K562 (cell line): ENCODE measurements around the gene CD37. TPM values are rescaled to one million over a fixed set of nuclear protein-coding genes. Genes with fewer than 3 reads are reported as not detected.
A peak's percentile ranks its signal among the peaks of the same experiment; 100 is the strongest.

Source experiments
- CEBPB ChIP-seq: fragments of 450-650 bp; IDR thresholded peaks from 2 replicates; pipeline ENCODE4 v1.6.1; 2016; ENCODE audit warnings: missing genetic modification characterization, missing compliant biosample characterization
- ELF4 ChIP-seq: fragments of 450-650 bp; formaldehyde crosslinking; IDR thresholded peaks from 2 replicates; pipeline ENCODE4 v1.4.0; 2022; ENCODE audit warnings: missing genetic modification characterization
- FUS ChIP-seq: fragments of 200-400 bp; formaldehyde crosslinking; optimal IDR thresholded peaks from 2 replicates; pipeline ENCODE3; 2017; ENCODE audit warnings: low read depth, low read length
- LARP7 ChIP-seq: fragments of 450-650 bp; IDR thresholded peaks from 2 replicates; pipeline ENCODE4 v1.6.1; 2016
- POLR3G ChIP-seq: IDR thresholded peaks from 2 replicates; pipeline ENCODE4 v1.6.1; 2011; ENCODE audit not compliant: insufficient read length, insufficient replicate concordance; ENCODE audit errors: extremely low read depth
- ZKSCAN1 ChIP-seq: fragments of 150-350 bp; IDR thresholded peaks from 2 replicates; pipeline ENCODE4 v1.6.1; 2016; ENCODE audit warnings: low read depth, low read length
- ZNF780A ChIP-seq: fragments of 250-450 bp; sonication (Bioruptor Pico); IDR thresholded peaks from 2 replicates; pipeline ENCODE4 v1.5.0; 2021; ENCODE audit warnings: mild to moderate bottlenecking
- polyA plus RNA-seq, 8 experiments: library from polyadenylated mRNA; depleted of rRNA in 4 of 8; stranded (reverse) in 5 of 8; unstranded in 3 of 8; fragments of >200 nt; fragmentation: Nextera tagmentation in 2 of 8; fragmentation: Illumina TruSeq in 1 of 8; extraction: Ambion mirVana in 2 of 8; extraction: Trizol in 1 of 8; gene quantifications; 2 replicates each; pipeline versions ENCODE4 v1.2.1 to v1.2.3, GENCODE V29; 2011 to 2014; ENCODE audit warnings: inconsistent platforms in 1 of 8, missing spikeins in 1 of 8
- total RNA-seq, 7 experiments: library from RNA; depleted of rRNA in 6 of 7; stranded (reverse); fragments of >200 nt in 6 of 7; fragmentation: Illumina TruSeq in 2 of 7; extraction: Trizol in 2 of 7; gene quantifications; 2 replicates each; pipeline versions ENCODE4 v1.2.1 to v1.2.3, GENCODE V29; 2011 to 2021; ENCODE audit warnings: low replicate concordance in 1 of 7
- TF ChIP-seq, protein P1 (sequence below): fragments of 200-600 bp; sonication (generic); IDR thresholded peaks from one replicate; pipeline ENCODE4 v1.6.1; 2012; ENCODE audit warnings: mild to moderate bottlenecking, low read depth, low read length, inconsistent platforms
- TF ChIP-seq, protein P2 (sequence below): fragments of 450-650 bp; conservative IDR thresholded peaks from 2 replicates; pipeline ENCODE4 v1.6.1; 2016; ENCODE audit warnings: missing genetic modification characterization, low read depth, mild to moderate bottlenecking, control low read depth, missing compliant biosample characterization
- TF ChIP-seq, protein P3 (sequence below), 2 experiments: fragments of 450-650 bp in 1 of 2; sonication (generic) in 1 of 2; formaldehyde crosslinking; conservative IDR thresholded peaks; 2 replicates each; pipeline versions ENCODE4 v1.4.0 to v1.8.1; 2020 to 2022; ENCODE audit warnings: mild to moderate bottlenecking in 1 of 2, missing genetic modification reagents in 1 of 2
- TF ChIP-seq, protein P4 (sequence below): sonication (generic); formaldehyde crosslinking; IDR thresholded peaks from 2 replicates; pipeline ENCODE4 v1.8.0; 2022; ENCODE audit warnings: missing genetic modification reagents, mild to moderate bottlenecking, borderline replicate concordance

Gene CD37
- total and polyA plus RNA-seq, 9 of the 15 experiments (the other 6 are each of a cell fraction or from before 2014, with no cell fraction given) = 2.5 to 19.0 (median 7.4) TPM

DNA sequence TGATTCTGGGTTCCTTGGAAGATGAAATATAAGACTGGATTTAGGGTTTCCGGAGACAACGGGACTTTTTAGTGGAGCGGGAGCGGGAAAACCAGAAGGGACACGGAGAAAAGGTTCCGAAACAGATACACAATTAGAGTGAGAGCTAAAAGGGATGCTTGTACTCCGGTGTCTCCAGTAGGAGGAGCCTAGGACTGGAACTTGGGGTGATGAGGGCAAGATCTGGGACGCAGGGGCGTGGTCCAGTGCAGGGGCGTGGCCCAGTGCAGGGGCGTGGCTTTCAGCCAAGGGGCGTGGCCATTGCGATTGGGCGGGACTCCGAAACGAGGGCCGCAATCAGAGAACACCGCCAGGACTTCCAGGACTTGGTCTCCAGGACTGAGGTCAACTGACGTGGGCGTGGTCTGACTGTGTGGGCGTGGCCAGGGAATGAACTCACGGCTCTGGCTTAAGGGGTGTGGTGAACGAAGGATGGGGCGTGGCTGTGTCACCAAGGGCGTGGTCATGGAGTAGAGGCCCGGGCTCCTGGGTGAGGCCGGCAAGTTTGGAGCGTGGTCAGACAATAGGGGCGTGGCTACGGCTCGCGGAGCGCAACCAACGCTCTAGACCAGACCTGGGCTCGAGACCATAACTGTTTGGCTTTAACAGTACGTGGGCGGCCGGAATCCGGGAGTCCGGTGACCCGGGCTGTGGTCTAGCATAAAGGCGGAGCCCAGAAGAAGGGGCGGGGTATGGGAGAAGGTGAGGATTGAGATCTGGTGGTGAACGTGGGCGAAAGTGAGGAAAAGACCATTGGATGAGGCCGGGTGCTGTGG, 28.3 kb downstream of the CD37 start, which contains the start of gene DKKL1 (continued):
- TF ChIP-seq, protein P1, sequence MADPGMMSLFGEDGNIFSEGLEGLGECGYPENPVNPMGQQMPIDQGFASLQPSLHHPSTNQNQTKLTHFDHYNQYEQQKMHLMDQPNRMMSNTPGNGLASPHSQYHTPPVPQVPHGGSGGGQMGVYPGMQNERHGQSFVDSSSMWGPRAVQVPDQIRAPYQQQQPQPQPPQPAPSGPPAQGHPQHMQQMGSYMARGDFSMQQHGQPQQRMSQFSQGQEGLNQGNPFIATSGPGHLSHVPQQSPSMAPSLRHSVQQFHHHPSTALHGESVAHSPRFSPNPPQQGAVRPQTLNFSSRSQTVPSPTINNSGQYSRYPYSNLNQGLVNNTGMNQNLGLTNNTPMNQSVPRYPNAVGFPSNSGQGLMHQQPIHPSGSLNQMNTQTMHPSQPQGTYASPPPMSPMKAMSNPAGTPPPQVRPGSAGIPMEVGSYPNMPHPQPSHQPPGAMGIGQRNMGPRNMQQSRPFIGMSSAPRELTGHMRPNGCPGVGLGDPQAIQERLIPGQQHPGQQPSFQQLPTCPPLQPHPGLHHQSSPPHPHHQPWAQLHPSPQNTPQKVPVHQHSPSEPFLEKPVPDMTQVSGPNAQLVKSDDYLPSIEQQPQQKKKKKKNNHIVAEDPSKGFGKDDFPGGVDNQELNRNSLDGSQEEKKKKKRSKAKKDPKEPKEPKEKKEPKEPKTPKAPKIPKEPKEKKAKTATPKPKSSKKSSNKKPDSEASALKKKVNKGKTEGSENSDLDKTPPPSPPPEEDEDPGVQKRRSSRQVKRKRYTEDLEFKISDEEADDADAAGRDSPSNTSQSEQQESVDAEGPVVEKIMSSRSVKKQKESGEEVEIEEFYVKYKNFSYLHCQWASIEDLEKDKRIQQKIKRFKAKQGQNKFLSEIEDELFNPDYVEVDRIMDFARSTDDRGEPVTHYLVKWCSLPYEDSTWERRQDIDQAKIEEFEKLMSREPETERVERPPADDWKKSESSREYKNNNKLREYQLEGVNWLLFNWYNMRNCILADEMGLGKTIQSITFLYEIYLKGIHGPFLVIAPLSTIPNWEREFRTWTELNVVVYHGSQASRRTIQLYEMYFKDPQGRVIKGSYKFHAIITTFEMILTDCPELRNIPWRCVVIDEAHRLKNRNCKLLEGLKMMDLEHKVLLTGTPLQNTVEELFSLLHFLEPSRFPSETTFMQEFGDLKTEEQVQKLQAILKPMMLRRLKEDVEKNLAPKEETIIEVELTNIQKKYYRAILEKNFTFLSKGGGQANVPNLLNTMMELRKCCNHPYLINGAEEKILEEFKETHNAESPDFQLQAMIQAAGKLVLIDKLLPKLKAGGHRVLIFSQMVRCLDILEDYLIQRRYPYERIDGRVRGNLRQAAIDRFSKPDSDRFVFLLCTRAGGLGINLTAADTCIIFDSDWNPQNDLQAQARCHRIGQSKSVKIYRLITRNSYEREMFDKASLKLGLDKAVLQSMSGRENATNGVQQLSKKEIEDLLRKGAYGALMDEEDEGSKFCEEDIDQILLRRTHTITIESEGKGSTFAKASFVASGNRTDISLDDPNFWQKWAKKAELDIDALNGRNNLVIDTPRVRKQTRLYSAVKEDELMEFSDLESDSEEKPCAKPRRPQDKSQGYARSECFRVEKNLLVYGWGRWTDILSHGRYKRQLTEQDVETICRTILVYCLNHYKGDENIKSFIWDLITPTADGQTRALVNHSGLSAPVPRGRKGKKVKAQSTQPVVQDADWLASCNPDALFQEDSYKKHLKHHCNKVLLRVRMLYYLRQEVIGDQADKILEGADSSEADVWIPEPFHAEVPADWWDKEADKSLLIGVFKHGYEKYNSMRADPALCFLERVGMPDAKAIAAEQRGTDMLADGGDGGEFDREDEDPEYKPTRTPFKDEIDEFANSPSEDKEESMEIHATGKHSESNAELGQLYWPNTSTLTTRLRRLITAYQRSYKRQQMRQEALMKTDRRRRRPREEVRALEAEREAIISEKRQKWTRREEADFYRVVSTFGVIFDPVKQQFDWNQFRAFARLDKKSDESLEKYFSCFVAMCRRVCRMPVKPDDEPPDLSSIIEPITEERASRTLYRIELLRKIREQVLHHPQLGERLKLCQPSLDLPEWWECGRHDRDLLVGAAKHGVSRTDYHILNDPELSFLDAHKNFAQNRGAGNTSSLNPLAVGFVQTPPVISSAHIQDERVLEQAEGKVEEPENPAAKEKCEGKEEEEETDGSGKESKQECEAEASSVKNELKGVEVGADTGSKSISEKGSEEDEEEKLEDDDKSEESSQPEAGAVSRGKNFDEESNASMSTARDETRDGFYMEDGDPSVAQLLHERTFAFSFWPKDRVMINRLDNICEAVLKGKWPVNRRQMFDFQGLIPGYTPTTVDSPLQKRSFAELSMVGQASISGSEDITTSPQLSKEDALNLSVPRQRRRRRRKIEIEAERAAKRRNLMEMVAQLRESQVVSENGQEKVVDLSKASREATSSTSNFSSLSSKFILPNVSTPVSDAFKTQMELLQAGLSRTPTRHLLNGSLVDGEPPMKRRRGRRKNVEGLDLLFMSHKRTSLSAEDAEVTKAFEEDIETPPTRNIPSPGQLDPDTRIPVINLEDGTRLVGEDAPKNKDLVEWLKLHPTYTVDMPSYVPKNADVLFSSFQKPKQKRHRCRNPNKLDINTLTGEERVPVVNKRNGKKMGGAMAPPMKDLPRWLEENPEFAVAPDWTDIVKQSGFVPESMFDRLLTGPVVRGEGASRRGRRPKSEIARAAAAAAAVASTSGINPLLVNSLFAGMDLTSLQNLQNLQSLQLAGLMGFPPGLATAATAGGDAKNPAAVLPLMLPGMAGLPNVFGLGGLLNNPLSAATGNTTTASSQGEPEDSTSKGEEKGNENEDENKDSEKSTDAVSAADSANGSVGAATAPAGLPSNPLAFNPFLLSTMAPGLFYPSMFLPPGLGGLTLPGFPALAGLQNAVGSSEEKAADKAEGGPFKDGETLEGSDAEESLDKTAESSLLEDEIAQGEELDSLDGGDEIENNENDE = no peak
- TF ChIP-seq, protein P2, sequence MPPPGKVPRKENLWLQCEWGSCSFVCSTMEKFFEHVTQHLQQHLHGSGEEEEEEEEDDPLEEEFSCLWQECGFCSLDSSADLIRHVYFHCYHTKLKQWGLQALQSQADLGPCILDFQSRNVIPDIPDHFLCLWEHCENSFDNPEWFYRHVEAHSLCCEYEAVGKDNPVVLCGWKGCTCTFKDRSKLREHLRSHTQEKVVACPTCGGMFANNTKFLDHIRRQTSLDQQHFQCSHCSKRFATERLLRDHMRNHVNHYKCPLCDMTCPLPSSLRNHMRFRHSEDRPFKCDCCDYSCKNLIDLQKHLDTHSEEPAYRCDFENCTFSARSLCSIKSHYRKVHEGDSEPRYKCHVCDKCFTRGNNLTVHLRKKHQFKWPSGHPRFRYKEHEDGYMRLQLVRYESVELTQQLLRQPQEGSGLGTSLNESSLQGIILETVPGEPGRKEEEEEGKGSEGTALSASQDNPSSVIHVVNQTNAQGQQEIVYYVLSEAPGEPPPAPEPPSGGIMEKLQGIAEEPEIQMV = no peak
- TF ChIP-seq ZNF780A (CRISPR knock-in tag) (no peak), POLR3G (no peak), FUS (no peak), LARP7 (no peak), ZKSCAN1 (peak; percentile 75), ELF4 (CRISPR knock-in tag) (no peak), CEBPB (tag) (no peak)
- TF ChIP-seq, protein P3, sequence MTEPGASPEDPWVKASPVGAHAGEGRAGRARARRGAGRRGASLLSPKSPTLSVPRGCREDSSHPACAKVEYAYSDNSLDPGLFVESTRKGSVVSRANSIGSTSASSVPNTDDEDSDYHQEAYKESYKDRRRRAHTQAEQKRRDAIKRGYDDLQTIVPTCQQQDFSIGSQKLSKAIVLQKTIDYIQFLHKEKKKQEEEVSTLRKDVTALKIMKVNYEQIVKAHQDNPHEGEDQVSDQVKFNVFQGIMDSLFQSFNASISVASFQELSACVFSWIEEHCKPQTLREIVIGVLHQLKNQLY (CRISPR knock-in tag; conservative IDR thresholded peaks at IDR 0.05) = no peak
- TF ChIP-seq, protein P4, sequence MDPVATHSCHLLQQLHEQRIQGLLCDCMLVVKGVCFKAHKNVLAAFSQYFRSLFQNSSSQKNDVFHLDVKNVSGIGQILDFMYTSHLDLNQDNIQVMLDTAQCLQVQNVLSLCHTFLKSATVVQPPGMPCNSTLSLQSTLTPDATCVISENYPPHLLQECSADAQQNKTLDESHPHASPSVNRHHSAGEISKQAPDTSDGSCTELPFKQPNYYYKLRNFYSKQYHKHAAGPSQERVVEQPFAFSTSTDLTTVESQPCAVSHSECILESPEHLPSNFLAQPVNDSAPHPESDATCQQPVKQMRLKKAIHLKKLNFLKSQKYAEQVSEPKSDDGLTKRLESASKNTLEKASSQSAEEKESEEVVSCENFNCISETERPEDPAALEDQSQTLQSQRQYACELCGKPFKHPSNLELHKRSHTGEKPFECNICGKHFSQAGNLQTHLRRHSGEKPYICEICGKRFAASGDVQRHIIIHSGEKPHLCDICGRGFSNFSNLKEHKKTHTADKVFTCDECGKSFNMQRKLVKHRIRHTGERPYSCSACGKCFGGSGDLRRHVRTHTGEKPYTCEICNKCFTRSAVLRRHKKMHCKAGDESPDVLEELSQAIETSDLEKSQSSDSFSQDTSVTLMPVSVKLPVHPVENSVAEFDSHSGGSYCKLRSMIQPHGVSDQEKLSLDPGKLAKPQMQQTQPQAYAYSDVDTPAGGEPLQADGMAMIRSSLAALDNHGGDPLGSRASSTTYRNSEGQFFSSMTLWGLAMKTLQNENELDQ (CRISPR knock-in tag) = no peak
